AG04450 (cell line): ENCODE data around the gene ANKRD10. TPM values are rescaled to one million over a fixed set of nuclear protein-coding genes. Genes with fewer than 3 reads are reported as not detected.
A peak's percentile ranks its signal among the peaks of the same experiment; 100 is the strongest.

Source experiments
- CTCF ChIA-PET: fragments of 300-600, 350-600 bp; formaldehyde crosslinking; extraction: SDS; loops from one replicate; lab custom pipeline; 2022; ENCODE audit warnings: antibody characterized with exemption, inconsistent platforms; lab: Charles Lee
- POLR2A ChIA-PET: fragments of 350-600 bp; formaldehyde crosslinking; extraction: SDS; loops from one replicate; lab custom pipeline; 2021; ENCODE audit warnings: antibody characterized with exemption, inconsistent platforms; lab: Yijun Ruan, JAX
- DNase-seq: peaks from one replicate; pipeline ENCODE4 v3.0.0-alpha.2; 2011; ENCODE audit warnings: low read depth, low spot score
- H3K27ac ChIP-seq: one replicate; pipeline ENCODE4 v1.5.1; 2012; ENCODE audit warnings: low read depth, low read length, control low read depth
- H3K27me3 ChIP-seq: one replicate; pipeline ENCODE4 v1.6.0; 2012; ENCODE audit warnings: low read length; ENCODE audit not compliant: control insufficient read depth, insufficient read depth
- H3K4me3 ChIP-seq: 2 replicates; pipeline ENCODE4 v1.5.1; 2011; ENCODE audit warnings: mild to moderate bottlenecking, low read depth, low read length, control low read depth
- H3K9me3 ChIP-seq: 2 replicates; pipeline ENCODE4 v1.5.1; 2012; ENCODE audit warnings: low read length; ENCODE audit not compliant: control insufficient read depth, insufficient read depth
- CTCF ChIP-seq: IDR thresholded peaks from 2 replicates; pipeline ENCODE4 v1.5.1; 2011; ENCODE audit warnings: low read depth, low read length, control low read depth, inconsistent platforms
- polyA plus RNA-seq: library from polyadenylated mRNA; depleted of rRNA; stranded (reverse); fragments of >200 nt; gene quantifications from 2 replicates; pipeline ENCODE4 v1.2.3, GENCODE V29; 2011

ANKRD10 gene
- polyA plus RNA-seq, 1 experiment = 105 TPM

GRCh38 chr13:110920038-110920437, 5.2 kb upstream of the ANKRD10 start:
- Histone ChIP-seq H3K9me3 (no peaks in the 10 kb centered on the region), H3K4me3 (no peak overlapping the region), H3K27ac (no peak overlapping the region), H3K27me3 (no peaks in the 10 kb centered on the region)
- no peak for DNase-seq
- POLR2A ChIA-PET = no interaction called here
- CTCF ChIA-PET = no interaction called here
- no peak for TF ChIP-seq CTCF

GRCh38 chr13:110916301-110917142, 1.7 kb upstream of the ANKRD10 start:
- ChIA-PET POLR2A (no interaction called here), CTCF (no interaction called here)
- no peak for TF ChIP-seq CTCF
- no peaks in the 10 kb centered on the region; the same call in 1 of the 2 replicates for H3K9me3 ChIP-seq
- H3K4me3 ChIP-seq = peak overlapping the region; percentile 72
- peak overlapping the region; percentile 62 for H3K27ac ChIP-seq
- H3K27me3 ChIP-seq = no peaks in the 10 kb centered on the region
- DNase-seq = no peak

- CTCF ChIA-PET = interaction anchor here (0.6 to 1.7 kb wide), 33 partner anchors 8 to 376 kb away, joined by 3 to 15 read pairs (median 4); no protein-coding TSS in a partner anchor
- H3K4me3 ChIP-seq = peak overlapping the region; percentile 72
- POLR2A ChIA-PET = interaction anchor here (0.5 to 2.2 kb wide), 7 partner anchors 8 to 365 kb away, joined by 3 to 13 read pairs (median 5); no protein-coding TSS in a partner anchor
- no peaks in the 10 kb centered on the region; the same call in 1 of the 2 replicates for H3K9me3 ChIP-seq
- TF ChIP-seq CTCF = no peak
- DNase-seq = no peak
- no peaks in the 10 kb centered on the region for H3K27me3 ChIP-seq
- H3K27ac ChIP-seq = peak overlapping the region; percentile 97
Observed at GRCh38 chr13:110915874-110916206, 971 bp upstream of the ANKRD10 start.

GRCh38 chr13:110914331-110915056, 375 bp downstream of the ANKRD10 start:
- Histone ChIP-seq H3K4me3 (peak overlapping the region; percentile 99), H3K27me3 (no peaks in the 10 kb centered on the region), H3K9me3 (no peaks in the 10 kb centered on the region; the same call in 1 of the 2 replicates), H3K27ac (peak overlapping the region; percentile 93)
- ChIA-PET CTCF (interaction anchor here (0.7 to 1.7 kb wide), 13 partner anchors 9 to 1427 kb away, joined by 3 to 15 read pairs (median 4); no protein-coding TSS in a partner anchor), POLR2A (interaction anchor here (0.7 to 2.2 kb wide), 9 partner anchors 10 to 289 kb away, joined by 3 to 13 read pairs (median 4); no protein-coding TSS in a partner anchor)
- no peak for TF ChIP-seq CTCF
- no peak for DNase-seq
